ENCODE results near the gene KRT31. TPM values are rescaled to one million over a fixed set of nuclear protein-coding genes. Genes with fewer than 3 reads are reported as not detected.

KRT31 gene
- total RNA-seq, 1 experiment from 2014 or later = not detected

DNA sequence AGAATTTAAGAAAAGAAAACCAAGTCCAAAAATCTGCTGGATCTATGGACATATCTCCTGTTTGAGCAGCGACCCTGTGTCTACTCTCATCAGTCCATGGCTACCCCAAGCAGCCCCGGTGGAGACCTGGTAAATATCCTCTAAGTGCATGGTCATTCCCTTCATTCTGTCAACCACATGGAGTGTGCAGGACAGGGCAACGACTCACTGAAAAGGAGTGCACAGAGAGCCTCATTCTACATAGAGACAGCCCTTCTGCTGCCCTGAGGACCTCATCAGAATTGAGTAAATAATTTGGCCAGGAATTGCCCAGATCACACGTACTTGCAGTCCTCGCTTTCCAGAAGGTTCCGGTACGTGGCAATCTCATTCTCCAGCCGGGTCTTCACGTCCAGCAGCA lies 40.4 kb upstream of the KRT31 start:
- Histone ChIP-seq H3K9ac (ENCODE audit: low read length) (no peak overlapping the region), H2AFZ (ENCODE audit: low read depth, low read length, poor library complexity, severe bottlenecking) (no peak overlapping the region), H3K27me3 (ENCODE audit: insufficient read depth, low read length) (no peaks in the 10 kb centered on the region), H3K4me2 (ENCODE audit: low read length) (no peak overlapping the region), H3K4me3 (replicated peaks in 1 of 2; ENCODE audit: low read depth in 1 of 2, low read length in 2 of 2) (no peak overlapping the region), H3K4me1 (ENCODE audit: control insufficient read depth in 1 of 2, insufficient read depth in 2 of 2, low read length in 2 of 2) (no peaks in the 10 kb centered on the region), H4K20me1 (ENCODE audit: insufficient read depth) (no peaks in the 10 kb centered on the region), H3K79me2 (ENCODE audit: insufficient read depth, low read length) (no peaks in the 10 kb centered on the region), H3K27ac (ENCODE audit: low read depth, low read length) (no peak overlapping the region), H3K36me3 (ENCODE audit: control insufficient read depth in 1 of 2, insufficient read depth in 2 of 2, low read length in 2 of 2) (no peaks in the 10 kb centered on the region), H3K9me3 (ENCODE audit: control insufficient read depth in 1 of 2, insufficient read depth in 1 of 2, low read depth in 1 of 2, low read length in 2 of 2) (no peaks in the 10 kb centered on the region), H3K9me2 (ENCODE audit: insufficient read depth) (no peaks in the 10 kb centered on the region)
- CTCF ChIA-PET = no interaction called here
- RAD21 ChIA-PET (ENCODE audit: low non-redundant PET in 1 of 2, low total read pairs in 2 of 2, uncharacterized antibody in 2 of 2, unreplicated experiment in 2 of 2) = no interaction called here
- DNase-seq (ENCODE audit: low read depth, low spot score) = no peak
- intact Hi-C loops (cut with micrococcal nuclease) = no loop called here
- POLR2A ChIA-PET = no interaction called here
- no peak for ATAC-seq
- no TSS peak for BruUV-seq (replicated peaks)
- TF ChIP-seq, protein P1, sequence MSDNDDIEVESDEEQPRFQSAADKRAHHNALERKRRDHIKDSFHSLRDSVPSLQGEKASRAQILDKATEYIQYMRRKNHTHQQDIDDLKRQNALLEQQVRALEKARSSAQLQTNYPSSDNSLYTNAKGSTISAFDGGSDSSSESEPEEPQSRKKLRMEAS (IDR thresholded peaks at IDR 0.05) = no peak
- no peak for TF ChIP-seq SRF (IDR thresholded peaks at IDR 0.05; ENCODE audit: low read depth)
- no peak for TF ChIP-seq CEBPB (IDR thresholded peaks at IDR 0.05; ENCODE audit: low read depth)
- TF ChIP-seq EGR1 (IDR thresholded peaks at IDR 0.05; ENCODE audit: low read depth) = no peak
- no peak for TF ChIP-seq JUND (IDR thresholded peaks at IDR 0.05)
- TF ChIP-seq SIN3A (IDR thresholded peaks at IDR 0.05; ENCODE audit: low read depth) = no peak
- no peak for TF ChIP-seq SP1 (IDR thresholded peaks at IDR 0.05; ENCODE audit: low read depth)
- no peak for TF ChIP-seq ZBTB33 (IDR thresholded peaks at IDR 0.05; ENCODE audit: extremely low read depth, insufficient replicate concordance, low read length)
- TF ChIP-seq REST (IDR thresholded peaks at IDR 0.05; ENCODE audit: low read depth) = no peak
- TF ChIP-seq POLR2AphosphoS5 (IDR thresholded peaks at IDR 0.05; ENCODE audit: low read depth, low read length) = no peak
- no peak for TF ChIP-seq EZH2phosphoT487 (IDR thresholded peaks at IDR 0.05; ENCODE audit: borderline replicate concordance)
- TF ChIP-seq, protein P2, sequence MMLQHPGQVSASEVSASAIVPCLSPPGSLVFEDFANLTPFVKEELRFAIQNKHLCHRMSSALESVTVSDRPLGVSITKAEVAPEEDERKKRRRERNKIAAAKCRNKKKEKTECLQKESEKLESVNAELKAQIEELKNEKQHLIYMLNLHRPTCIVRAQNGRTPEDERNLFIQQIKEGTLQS (IDR thresholded peaks at IDR 0.05) = no peak
- TF ChIP-seq, protein P3, sequence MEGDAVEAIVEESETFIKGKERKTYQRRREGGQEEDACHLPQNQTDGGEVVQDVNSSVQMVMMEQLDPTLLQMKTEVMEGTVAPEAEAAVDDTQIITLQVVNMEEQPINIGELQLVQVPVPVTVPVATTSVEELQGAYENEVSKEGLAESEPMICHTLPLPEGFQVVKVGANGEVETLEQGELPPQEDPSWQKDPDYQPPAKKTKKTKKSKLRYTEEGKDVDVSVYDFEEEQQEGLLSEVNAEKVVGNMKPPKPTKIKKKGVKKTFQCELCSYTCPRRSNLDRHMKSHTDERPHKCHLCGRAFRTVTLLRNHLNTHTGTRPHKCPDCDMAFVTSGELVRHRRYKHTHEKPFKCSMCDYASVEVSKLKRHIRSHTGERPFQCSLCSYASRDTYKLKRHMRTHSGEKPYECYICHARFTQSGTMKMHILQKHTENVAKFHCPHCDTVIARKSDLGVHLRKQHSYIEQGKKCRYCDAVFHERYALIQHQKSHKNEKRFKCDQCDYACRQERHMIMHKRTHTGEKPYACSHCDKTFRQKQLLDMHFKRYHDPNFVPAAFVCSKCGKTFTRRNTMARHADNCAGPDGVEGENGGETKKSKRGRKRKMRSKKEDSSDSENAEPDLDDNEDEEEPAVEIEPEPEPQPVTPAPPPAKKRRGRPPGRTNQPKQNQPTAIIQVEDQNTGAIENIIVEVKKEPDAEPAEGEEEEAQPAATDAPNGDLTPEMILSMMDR (IDR thresholded peaks at IDR 0.05 in 2 of 3, conservative IDR thresholded peaks at IDR 0.05 in 1 of 3; ENCODE audit: borderline replicate concordance in 1 of 3, insufficient read depth in 1 of 3, low read depth in 2 of 3, low read length in 2 of 3) = no peak
- no peak for TF ChIP-seq ZFX (IDR thresholded peaks at IDR 0.05)
- TF ChIP-seq FOSL1 (IDR thresholded peaks at IDR 0.05; ENCODE audit: low read depth) = no peak
- TF ChIP-seq RAD21 (IDR thresholded peaks at IDR 0.05; ENCODE audit: low read depth) = no peak
- TF ChIP-seq ZNF274 (IDR thresholded peaks at IDR 0.05; ENCODE audit: low read depth, low read length) = no peak

Data from HCT116 (cell line).